HG03439 (cell line): ENCODE measurements around the gene LRRC4B.
A peak's percentile ranks its signal among the peaks of the same experiment; 100 is the strongest.
"Not testable (repeated sequence)": the region's sequence is repeated elsewhere in the genome, so short reads cannot be mapped to it uniquely, and the experiment has no call there.

Source experiments
- ATAC-seq: cut with Tn5 transposase; IDR thresholded peaks from one replicate; pipeline ENCODE4 v1.9.1; 2021; ENCODE audit warnings: mild to moderate bottlenecking, moderate library complexity; ENCODE audit not compliant: unreplicated experiment

Gene LRRC4B

GRCh38 chr19:50531171-50531612 is 37.0 kb downstream of the LRRC4B start:
- ATAC-seq = no peak

- ATAC-seq = not testable (repeated sequence)
These were observed 40.2 kb downstream of the LRRC4B start for GRCh38 chr19:50528052-50528451.

- ATAC-seq = no peak
These were observed 45.4 kb downstream of the LRRC4B start for GRCh38 chr19:50522881-50523280.

DNA sequence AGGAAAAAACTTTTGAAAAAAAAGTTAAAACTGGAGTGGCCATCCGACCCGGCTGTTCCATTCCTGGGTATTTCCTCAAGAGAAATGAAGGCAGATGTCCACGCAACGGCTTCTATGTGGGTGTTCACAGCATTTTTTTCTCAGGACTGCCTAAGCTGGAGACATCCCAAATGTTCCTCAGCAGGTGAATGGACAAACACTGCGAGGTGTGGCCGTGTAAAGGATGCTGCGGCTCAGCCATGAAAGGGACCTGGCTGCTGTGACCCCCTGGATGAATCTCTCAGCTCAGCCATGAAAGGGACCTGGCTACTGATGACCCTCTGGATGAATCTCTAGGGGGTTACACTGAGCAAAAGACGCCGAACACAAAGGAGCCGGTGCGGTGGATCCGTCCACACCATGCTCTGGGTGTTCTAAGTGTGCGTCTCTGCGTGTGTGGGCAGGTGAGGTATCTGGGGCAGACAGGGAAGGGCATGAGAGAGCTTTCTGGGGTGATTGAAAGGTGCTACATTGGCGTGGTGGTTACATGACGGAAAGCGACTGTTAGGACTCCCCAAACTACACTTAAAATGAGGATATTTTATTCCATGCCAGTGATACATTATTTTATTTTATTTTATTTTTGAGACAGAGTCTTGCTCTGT is 47.3 kb downstream of the LRRC4B start:
- ATAC-seq = no peak

GRCh38 chr19:50519006-50519575 is 49.1 kb downstream of the LRRC4B start:
- ATAC-seq = no peak

DNA sequence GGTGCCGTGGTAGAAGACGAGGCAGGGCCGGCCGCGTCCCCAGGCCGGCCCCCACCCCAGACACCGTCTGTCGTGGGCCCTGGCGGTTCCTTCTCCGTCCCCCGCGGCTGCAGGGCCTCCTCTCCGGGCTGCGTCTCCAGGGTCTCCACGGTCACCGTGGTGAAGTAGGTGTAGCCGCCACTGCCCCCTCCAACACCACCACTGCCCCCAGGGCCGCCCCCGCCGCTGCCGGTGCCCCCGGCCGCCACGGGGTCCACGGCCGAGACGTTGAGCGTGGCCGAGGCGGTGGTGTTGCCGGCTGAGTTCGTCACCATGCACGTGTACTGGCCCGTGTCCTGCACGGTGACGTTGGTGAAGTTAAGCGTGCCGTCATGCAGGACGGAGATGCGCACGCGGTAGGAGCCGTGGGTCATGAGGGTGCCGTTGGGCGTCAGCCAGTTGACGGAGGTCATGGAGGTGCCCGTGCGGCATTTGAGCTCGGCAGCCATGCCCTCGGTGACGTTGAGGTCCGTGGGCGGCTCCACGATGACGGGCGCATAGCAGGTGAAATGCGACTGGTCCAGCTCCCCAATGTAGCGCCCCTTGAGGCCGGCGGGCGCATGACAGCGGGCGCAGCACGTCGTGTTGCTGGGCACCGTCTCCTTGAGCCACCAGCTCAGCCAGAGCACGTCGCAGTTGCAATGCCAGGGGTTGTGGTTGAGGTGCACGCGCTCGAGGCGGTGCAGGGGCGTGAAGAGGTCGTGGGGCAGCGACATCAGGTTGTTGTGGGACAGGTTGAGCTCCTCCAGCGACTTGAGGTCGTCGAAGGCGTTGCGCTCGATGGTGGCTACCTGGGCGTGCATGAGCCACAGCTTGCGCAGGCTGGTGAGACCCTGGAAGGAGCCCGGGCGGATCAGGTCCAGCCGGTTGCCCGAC is 49.9 kb downstream of the LRRC4B start:
- ATAC-seq = no peak

- no peak for ATAC-seq
These were observed 50.5 kb downstream of the LRRC4B start for GRCh38 chr19:50517704-50518075.

- no peak for ATAC-seq
These were observed 51.1 kb downstream of the LRRC4B start for GRCh38 chr19:50516964-50517703.

DNA sequence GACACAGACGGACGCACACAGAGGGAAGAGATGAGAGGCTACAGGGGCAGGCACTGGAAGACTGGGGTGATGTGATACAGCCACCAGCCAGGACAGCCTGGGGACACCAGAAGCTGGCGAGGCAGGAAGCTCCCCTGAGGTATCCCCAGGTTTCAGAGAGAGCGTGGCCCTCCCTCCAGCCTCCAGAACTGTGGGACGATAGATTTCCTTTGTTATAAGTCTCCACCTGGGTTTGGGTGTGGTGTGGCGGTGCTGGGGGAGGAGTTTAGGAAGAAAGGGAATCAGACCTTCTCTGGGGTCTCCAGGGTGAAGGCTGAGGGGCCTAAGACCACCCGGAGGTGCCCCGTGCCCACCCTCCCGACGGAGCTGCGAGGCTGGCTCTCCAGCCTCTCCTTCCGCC is 51.8 kb downstream of the LRRC4B start:
- ATAC-seq = no peak

DNA sequence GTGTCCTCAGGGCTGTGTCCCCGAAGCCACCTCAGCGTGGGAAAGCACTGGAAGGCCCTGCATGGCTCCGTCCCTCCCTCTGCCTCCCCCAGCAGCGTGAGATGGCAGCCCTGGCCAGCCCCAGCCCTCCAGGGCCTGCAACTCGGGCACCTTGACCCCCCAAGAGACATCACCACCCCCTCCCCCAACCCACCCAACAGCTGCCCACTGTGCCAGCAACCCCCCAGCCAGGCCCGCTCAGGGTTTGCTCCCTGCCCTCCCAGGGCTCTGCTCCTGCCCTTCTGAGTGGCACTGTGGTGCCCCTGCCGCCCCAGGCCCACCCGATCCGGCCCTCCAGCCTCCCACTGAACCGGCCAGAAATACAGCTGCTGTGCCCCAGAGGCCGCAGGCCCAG is 53.1 kb downstream of the LRRC4B start:
- no peak for ATAC-seq

DNA sequence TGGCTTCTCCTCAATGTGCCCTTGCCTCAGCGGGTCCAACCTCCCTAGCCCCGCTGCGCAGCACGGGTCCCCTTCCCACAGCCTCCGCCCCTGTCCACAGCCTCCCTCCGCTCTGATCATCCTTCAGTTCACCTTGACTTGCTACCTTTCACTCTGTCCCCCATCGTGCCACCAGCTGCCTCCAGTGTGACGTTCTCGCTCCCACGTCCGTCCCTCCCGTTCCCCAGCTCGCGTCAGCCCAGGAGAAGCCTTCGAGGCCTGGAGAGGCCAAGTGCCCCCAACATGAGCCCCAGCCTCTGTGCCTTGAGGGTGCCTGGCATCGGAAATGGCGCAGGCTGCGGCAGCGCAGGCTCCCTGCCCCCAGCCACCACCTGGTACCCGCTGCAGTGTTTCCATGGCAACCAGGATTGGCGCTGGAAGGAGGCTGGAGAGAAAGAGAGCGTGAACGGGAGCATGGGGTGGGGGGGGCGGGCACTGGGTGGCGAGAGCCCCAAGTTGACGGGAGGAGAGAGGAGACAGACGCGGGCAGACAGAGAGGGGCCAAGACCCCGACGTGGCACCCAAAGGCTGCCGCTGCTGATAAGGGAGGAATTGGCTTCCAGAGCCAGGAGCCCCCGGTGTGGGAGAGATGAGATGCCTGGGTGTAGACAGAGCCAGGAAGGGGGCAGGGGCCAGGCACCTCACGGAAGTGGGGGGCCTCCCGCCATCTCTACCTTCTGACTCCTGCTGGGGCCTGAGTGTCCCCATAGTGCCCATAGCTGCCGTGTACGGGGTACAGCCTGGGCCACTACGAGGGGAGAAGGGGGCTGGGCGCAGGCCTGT is 53.7 kb downstream of the LRRC4B start:
- ATAC-seq = no peak

DNA sequence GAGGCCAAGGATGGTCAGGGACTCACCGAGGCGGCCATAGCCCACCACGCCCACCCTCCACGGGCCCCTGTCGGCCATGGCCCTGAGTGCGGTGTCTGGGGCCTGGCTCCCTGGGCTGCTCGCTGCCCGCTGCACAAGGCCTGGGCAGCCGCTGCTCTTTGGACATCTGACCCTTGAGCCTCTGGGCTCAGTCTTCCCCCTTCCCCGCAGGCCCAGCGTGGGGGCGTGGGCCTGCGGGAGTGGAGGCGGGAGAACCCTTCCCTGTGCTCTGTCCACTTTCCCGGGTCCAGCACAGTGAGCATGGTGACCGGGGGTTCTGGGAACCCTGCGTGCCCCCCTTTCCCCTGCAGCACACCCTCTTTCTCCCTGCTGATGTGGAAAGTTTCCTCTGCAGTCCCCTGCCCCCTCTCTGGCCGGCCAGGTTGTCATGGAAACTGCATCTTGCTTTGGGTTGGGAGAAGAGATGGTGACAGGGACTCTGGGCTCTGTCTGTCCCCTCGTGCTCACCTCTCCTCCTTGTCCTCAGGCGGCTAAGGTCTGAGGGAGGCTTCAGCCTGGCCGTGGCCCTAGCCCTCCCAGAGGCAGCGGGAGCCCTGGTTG is 54.4 kb downstream of the LRRC4B start, which contains the start of gene ASPDH:
Gene ASPDH (minus strand): TSS at position 168 of the 600 bp plus-strand sequence. CDS start 90 bp downstream, at position 78.
- no peak for ATAC-seq

DNA sequence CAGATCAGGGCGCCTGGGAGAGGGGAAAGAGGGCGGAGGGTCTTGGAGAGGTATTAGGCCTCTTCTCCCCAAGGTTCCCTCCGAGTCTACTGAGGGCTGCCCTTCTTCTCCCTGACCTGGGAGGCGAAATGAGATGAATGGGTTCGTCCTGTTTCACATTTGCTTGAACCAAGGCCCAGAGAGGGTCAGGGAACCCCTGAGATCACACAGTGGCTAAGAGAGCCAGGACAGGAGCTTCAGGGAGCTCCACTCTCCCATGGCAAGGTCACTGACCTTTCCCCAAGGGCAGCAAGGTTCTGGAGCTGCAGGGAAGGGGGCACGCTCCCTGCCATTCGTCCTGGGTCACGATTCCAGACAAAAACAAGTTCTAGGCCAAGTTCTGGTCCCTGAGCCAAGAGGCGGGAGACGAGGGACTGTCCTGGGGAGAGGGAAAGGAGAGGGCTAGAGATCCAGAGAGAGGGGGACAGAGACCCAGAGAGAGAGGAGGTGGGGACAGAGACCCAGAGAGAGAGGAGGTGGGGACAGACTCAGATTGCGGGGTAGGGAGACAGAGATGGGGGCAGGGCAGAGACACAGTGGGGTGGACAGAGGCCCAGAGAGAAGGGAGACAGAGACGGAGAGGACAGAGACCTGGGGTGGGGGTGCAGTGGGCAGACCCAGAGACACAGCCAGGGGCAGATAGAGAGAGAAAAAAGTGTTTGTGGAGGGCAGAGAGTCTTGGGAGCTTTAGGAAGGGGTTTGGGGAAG is 55.1 kb downstream of the LRRC4B start:
- no peak for ATAC-seq

- ATAC-seq = no peak
These were observed 55.9 kb downstream of the LRRC4B start for GRCh38 chr19:50512112-50512998.

GRCh38 chr19:50511069-50511822 is 57.0 kb downstream of the LRRC4B start, which contains the start of gene JOSD2:
JOSD2 (minus strand) TSS chr19:50511191; CDS start chr19:50510431, 760 bp downstream.
- peak; percentile 85 for ATAC-seq

DNA sequence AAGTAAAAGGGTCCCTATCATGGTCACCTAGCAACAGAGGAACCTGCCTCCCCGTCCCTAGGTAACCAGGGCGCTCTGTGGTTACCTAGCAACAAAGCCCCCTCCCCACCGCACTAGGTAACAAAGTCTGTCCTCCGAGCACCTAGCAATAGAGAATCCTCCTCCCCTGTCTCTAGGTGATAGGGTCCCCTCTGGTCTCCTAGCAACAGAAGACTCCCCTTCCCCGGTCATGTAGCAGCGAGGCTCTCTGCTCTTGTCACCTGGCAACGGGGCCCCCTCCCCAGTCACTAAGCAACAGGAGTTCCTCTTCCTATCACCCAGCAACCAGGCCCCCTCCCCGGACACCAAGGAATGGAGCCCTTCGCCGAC is 57.6 kb downstream of the LRRC4B start:
- ATAC-seq = no peak

DNA sequence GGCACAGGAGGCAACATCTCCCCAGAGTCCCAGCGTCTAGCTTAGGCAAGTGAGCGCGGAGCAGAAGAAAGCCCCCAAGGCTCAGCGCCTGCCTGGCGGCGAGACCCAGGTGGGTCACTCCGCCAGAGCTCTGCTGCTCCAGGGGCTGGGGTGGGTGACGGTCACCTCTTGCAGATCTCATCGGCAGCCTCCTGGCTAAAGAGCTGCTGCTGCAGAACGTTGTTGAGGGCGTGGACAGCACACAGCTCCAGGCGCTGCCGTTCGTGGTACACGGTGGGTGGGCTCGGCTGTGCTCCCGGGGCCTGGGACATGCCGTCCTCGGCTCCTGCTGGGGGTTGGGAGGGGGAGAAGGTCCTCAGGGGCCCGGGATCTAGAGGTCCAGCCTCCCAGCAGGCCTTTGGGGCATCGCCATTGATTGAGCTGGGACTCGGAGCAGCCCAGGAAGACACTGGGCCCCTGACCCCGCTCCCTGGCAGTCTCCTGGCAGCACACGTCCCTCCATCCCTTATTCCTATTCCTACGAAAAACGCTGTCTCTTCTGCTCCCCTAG is 58.0 kb downstream of the LRRC4B start:
- no peak for ATAC-seq
